Adrenal gland (tissue), 12 donors: ENCODE results near the gene COMMD1. TPM values are rescaled to one million over a fixed set of nuclear protein-coding genes. Genes with fewer than 3 reads are reported as not detected.
"Not testable (repeated sequence)": the region's sequence is repeated elsewhere in the genome, so short reads cannot be mapped to it uniquely, and the experiment has no call there.

ENCODE experiments used
- DNase-seq, 7 donors: peaks; one replicate each; pipeline ENCODE4 v3.0.0-alpha.2; 2019 to 2020
- H3K27ac ChIP-seq, 5 donors: fragments of 200-600 bp; sonication (generic) in 4 of 5; 1 replicate in 3 of 5; 2 replicates in 2 of 5; pipeline versions ENCODE4 v1.5.1 to v1.8.0; 2016 to 2020; ENCODE audit warnings: mild to moderate bottlenecking in 1 of 5
- H3K27me3 ChIP-seq: fragments of 200-600 bp; 2 replicates; pipeline ENCODE4 v1.8.0; 2021
- H3K36me3 ChIP-seq, 2 donors: fragments of 200-600 bp; replicated peaks in 1 of 2; 1 replicate in 1 of 2; 2 replicates in 1 of 2; pipeline versions ENCODE4 v1.5.1 to v1.8.0; 2018 to 2022
- H3K4me1 ChIP-seq, 2 donors: fragments of 200-600 bp; replicated peaks in 1 of 2; 1 replicate in 1 of 2; 2 replicates in 1 of 2; pipeline versions ENCODE4 v1.5.1 to v1.8.0; 2018 to 2021
- H3K4me3 ChIP-seq, 4 donors: fragments of 200-600 bp; sonication (generic) in 3 of 4; one replicate each; pipeline ENCODE4 v1.5.1; 2016 to 2018
- H3K9me3 ChIP-seq, 3 donors: fragments of 200-600 bp; sonication (generic) in 1 of 3; replicated peaks in 1 of 3; 1 replicate in 2 of 3; 2 replicates in 1 of 3; pipeline versions ENCODE4 v1.5.1 to v1.8.0; 2016 to 2021
- POLR2A ChIP-seq, 2 donors: fragments of 450-650 bp; IDR thresholded peaks; one replicate each; pipeline ENCODE4 v1.6.1; 2017; ENCODE audit warnings: antibody characterized with exemption in 2 of 2, mild to moderate bottlenecking in 2 of 2, moderate library complexity in 1 of 2
- whole genome bisulfite sequencing, 4 donors: extraction: QIAGEN DNeasy Blood & Tissue Kit in 2 of 4; methylation state at CpG; one replicate each; pipeline versions ENCODE4 v1.1.5 to v1.1.7; 2013 to 2017; 5-methylcytosine and 5-hydroxymethylcytosine counted together
- intact Hi-C, 2 donors: fragments of 100-400 bp; cut with DNase I; formaldehyde crosslinking; loops; one replicate each; pipeline versions ENCODE4 v1.14.1 to v1.15.0; 2022 to 2023
- polyA plus RNA-seq, 3 donors: library from polyadenylated mRNA; stranded (reverse); fragments of 200-250 nt in 2 of 3; fragments of 350-450 nt in 1 of 3; fragmentation: Illumina TruSeq in 1 of 3; extraction: RNeasy Lipid Tissue Mini Kit (QIAGEN cat#74804) in 1 of 3; gene quantifications; one replicate each; pipeline ENCODE4 v1.2.3, GENCODE V29; 2013 to 2014
- total RNA-seq, 9 donors: library from RNA; depleted of rRNA in 4 of 9; stranded (reverse); fragments of >200 nt in 4 of 9; fragments of 120-200 nt in 1 of 9; fragmentation: NEBNext Ultra II Directional in 1 of 9; extraction: Animal tissue kit (Norgen Biotek cat#: 25700) in 1 of 9; gene quantifications; one replicate each; pipeline versions ENCODE4 v1.1.0 to v1.2.4, GENCODE V29; 2013 to 2023
- TF ChIP-seq, protein P1 (sequence below), 6 experiments: fragments of 450-650 bp in 4 of 6; fragments of 200-600 bp in 2 of 6; sonication (generic) in 1 of 6; IDR thresholded peaks; 1 replicate in 5 of 6; 2 replicates in 1 of 6; pipeline versions ENCODE4 v1.5.1 to v1.8.0; 2016 to 2021; ENCODE audit warnings: antibody characterized with exemption in 6 of 6, mild to moderate bottlenecking in 2 of 6, moderate library complexity in 1 of 6
- donor health status: healthy with polysubstance abuse.
- donor health status: Bipolar disorder and iron deficiency.
- donor health status: DM: yes; HTN: yes; CAD: no.
- donor health status: DM: no; HTN: no; CAD: no.
- donor health status: DM: no; HTN: no; CAD: no.
- donor health status: DM: yes; HTN: yes; CAD: no.

Gene COMMD1
- total and polyA plus RNA-seq, 12 donors: 35.5 to 89.9 (median 55.4) TPM

- Histone ChIP-seq H3K9me3 (no peaks in the 10 kb centered on the region), H3K4me3 (no peak overlapping the region), H3K4me1 (peaks cover 0 to 6% of the 10 kb centered on the region in 2 donors), H3K27me3 (no peaks in the 10 kb centered on the region), H3K27ac (no peak overlapping the region), H3K36me3 (no peaks in the 10 kb centered on the region)
- TF ChIP-seq, protein P1, sequence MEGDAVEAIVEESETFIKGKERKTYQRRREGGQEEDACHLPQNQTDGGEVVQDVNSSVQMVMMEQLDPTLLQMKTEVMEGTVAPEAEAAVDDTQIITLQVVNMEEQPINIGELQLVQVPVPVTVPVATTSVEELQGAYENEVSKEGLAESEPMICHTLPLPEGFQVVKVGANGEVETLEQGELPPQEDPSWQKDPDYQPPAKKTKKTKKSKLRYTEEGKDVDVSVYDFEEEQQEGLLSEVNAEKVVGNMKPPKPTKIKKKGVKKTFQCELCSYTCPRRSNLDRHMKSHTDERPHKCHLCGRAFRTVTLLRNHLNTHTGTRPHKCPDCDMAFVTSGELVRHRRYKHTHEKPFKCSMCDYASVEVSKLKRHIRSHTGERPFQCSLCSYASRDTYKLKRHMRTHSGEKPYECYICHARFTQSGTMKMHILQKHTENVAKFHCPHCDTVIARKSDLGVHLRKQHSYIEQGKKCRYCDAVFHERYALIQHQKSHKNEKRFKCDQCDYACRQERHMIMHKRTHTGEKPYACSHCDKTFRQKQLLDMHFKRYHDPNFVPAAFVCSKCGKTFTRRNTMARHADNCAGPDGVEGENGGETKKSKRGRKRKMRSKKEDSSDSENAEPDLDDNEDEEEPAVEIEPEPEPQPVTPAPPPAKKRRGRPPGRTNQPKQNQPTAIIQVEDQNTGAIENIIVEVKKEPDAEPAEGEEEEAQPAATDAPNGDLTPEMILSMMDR (IDR thresholded peaks at IDR 0.05): no peak
- no peak for TF ChIP-seq POLR2A (IDR thresholded peaks at IDR 0.05)
- intact Hi-C loops: no loop called here
- DNase-seq: no peak
Observed at GRCh38 chr2:62118160-62118559, 212.7 kb downstream of the COMMD1 start.

DNA sequence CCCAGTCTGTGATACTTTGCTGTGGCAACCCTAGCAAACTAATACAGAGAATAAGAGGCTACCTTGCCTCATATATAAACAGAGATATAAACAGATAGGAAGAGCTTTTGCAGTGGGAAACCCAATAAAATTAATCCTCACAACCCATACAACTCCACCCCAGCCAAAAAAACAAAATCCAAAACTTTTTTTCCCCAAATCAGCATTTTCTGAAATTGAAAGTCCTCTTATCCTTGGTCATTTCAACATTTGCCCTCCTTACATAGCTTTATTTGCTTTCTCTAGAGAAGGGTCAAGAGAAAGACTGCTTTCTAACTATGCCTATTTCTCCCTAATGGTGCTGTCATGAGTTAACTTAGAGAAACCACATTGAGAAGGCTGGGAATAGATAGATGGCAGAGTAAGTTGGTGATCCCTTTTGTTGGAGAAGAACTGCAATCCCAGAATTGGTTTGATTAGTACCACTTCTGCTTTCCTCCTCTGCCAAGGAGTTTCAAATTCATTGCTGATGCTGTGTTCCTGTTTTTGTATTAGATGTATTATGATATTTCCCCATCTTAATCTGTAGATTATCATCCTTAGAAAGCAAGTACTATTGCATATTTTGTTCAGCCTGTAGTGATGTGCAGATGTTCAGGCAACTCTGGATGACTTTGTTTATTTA is 214.0 kb downstream of the COMMD1 start:
- H3K9me3 ChIP-seq: no peaks in the 10 kb centered on the region
- intact Hi-C loops: no loop called here
- peaks cover 0 to 6% of the 10 kb centered on the region in 2 donors for H3K4me1 ChIP-seq
- H3K27ac ChIP-seq: no peak overlapping the region
- DNase-seq: no peak
- no peaks in the 10 kb centered on the region for H3K36me3 ChIP-seq
- no peaks in the 10 kb centered on the region for H3K27me3 ChIP-seq
- H3K4me3 ChIP-seq: no peak overlapping the region
- TF ChIP-seq POLR2A (IDR thresholded peaks at IDR 0.05): no peak
- TF ChIP-seq, protein P1 (IDR thresholded peaks at IDR 0.05): no peak

DNA sequence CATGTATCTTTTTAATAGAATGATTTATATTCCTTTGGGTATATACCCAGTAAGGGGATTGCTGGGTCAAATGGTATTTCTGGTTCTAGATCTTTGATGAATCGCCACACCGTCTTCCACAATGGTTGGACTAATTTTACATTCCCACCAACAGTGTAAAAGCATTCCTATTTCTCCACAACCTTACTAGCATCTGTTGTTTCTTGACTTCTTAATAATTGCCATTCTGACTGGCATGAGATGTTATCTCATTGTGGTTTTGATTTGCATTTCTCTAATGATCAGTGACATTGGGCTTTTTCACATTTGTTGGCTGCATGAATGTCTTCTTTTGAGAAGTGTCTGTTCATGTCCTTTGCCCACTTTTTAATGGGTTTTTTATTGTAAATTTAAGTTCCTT is 220.8 kb downstream of the COMMD1 start:
- H3K4me3 ChIP-seq, H3K27ac ChIP-seq, H3K4me1 ChIP-seq, H3K27me3 ChIP-seq, intact Hi-C loops, H3K36me3 ChIP-seq, H3K9me3 ChIP-seq, DNase-seq: not testable (repeated sequence)
- WGBS, 4 donors: 96 to 100% (median 98%) methylated on average over 2 of the region's 2 CpGs

DNA sequence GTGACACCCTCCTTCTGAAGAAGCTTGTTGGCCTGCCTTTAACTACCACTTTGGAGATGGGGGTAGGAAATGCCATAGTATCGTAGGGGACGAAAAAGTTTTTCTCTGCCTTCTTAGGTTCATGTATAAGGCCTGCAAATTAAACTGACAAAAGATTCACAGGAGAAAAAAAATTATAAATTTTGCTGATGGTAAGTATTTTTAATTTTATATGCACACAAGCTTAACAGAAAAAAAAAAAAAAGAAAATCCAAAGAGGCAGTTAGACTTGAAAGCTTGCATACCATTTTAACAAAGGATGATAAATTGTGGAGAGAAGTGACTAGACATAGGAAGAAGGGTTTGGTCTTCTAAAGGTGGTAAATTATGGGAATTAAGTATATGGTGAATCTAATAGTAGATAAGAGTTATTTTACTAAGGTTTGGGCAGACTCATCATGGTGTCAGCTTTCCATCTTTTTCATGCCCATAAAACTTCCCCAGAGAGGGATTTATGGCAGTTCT is 227.9 kb downstream of the COMMD1 start:
- 92 to 97% (median 94%) methylated on average over 2 of the region's 2 CpGs for WGBS, 4 donors
- no peak overlapping the region for H3K27ac ChIP-seq
- TF ChIP-seq POLR2A (IDR thresholded peaks at IDR 0.05): no peak
- no peaks in the 10 kb centered on the region for H3K9me3 ChIP-seq
- H3K4me1 ChIP-seq: peaks cover 4% of the 10 kb centered on the region in 2 donors
- intact Hi-C loops: no loop called here
- H3K27me3 ChIP-seq: no peaks in the 10 kb centered on the region
- no peaks in the 10 kb centered on the region for H3K36me3 ChIP-seq
- DNase-seq: no peak
- H3K4me3 ChIP-seq: no peak overlapping the region

DNA sequence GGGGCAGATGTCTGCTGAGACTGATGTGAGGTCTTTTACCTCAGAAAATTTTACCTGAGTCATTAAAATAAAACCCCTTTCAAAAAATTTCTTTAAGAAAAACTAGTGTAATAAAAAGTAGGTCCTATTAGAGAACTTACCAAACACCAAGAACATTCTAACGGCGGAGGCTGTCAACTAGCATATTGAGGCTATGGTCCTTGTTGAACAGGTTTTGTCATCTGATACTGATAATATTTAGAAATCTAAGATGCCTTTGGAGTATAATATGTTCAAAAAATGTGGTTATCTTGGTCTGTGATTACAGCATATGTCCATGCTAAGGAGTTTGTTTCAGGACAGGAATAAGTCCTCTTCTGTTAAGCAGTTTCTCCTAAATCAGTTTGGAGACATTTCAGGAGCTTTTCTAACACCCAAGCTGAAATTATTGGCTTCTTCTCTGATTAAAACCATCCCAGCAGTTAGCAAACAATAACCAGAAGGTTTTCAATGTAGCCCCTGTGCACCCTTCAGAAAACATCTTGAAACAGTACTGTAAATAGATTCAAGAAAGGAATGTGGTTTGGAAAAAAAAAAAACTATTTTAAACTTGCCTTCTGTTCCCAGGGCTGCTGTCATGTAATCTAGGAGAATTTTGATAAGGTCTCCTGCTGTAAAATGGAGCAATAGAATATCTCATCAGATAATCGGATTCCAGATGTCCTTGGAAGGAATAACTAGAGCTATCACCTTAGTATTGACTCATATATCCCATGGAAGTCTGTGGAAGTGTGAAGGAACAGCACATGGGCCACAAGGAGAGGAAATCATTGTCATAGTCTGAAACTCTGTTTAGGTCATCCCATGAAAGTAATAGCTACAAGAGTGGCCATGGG is 231.7 kb downstream of the COMMD1 start:
- intact Hi-C loops: no loop called here
- no peaks in the 10 kb centered on the region for H3K27me3 ChIP-seq
- no peaks in the 10 kb centered on the region for H3K9me3 ChIP-seq
- TF ChIP-seq, protein P1 (IDR thresholded peaks at IDR 0.05): no peak
- no peak for TF ChIP-seq POLR2A (IDR thresholded peaks at IDR 0.05)
- H3K4me3 ChIP-seq: no peak overlapping the region
- peak in 1 of 7 donors; percentile 11 for DNase-seq
- peaks cover 0 to 4% of the 10 kb centered on the region in 2 donors for H3K4me1 ChIP-seq
- no peak overlapping the region for H3K27ac ChIP-seq
- H3K36me3 ChIP-seq: no peaks in the 10 kb centered on the region
- 68 to 74% (median 72%) methylated on average over 3 of the region's 3 CpGs for WGBS, 4 donors
